Smooth muscle cell (in vitro differentiated cells): Measurements from ENCODE around the gene UBE2D2. TPM values are rescaled to one million over a fixed set of nuclear protein-coding genes. Genes with fewer than 3 reads are reported as not detected.
"Not testable (repeated sequence)": the region's sequence is repeated elsewhere in the genome, so short reads cannot be mapped to it uniquely, and the experiment has no call there.

Source experiments
- DNase-seq: peaks from one replicate; lab custom pipeline; 2025; ENCODE audit not compliant: unreplicated experiment; lab: John Stamatoyannopoulos, UW
- H2AFZ ChIP-seq: fragments of 200-600 bp; sonication (generic); 2 replicates; pipeline ENCODE4 v1.6.0; 2016; ENCODE audit warnings: antibody characterized with exemption, low read depth, mild to moderate bottlenecking
- H3F3A ChIP-seq: fragments of 200-600 bp; sonication (generic); 2 replicates; pipeline ENCODE4 v1.6.0; 2017; ENCODE audit warnings: antibody characterized with exemption, low read depth
- H3K27ac ChIP-seq: fragments of 200-600 bp; sonication (generic); 2 replicates; pipeline ENCODE4 v1.5.1; 2016; ENCODE audit warnings: low read depth, mild to moderate bottlenecking
- H3K27me3 ChIP-seq: fragments of 200-600 bp; sonication (generic); 2 replicates; pipeline ENCODE4 v1.6.1; 2016; ENCODE audit warnings: low read depth, mild to moderate bottlenecking
- H3K36me3 ChIP-seq: fragments of 200-600 bp; sonication (generic); 2 replicates; pipeline ENCODE4 v1.5.1; 2016; ENCODE audit warnings: low read depth
- H3K4me1 ChIP-seq: fragments of 200-600 bp; sonication (generic); 2 replicates; pipeline ENCODE4 v1.5.1; 2016; ENCODE audit warnings: low read depth
- H3K4me2 ChIP-seq: fragments of 200-600 bp; sonication (generic); 2 replicates; pipeline ENCODE4 v1.6.0; 2016; ENCODE audit warnings: mild to moderate bottlenecking
- H3K4me3 ChIP-seq: fragments of 200-600 bp; sonication (generic); 2 replicates; pipeline ENCODE4 v1.5.1; 2016; ENCODE audit warnings: mild to moderate bottlenecking
- H3K79me2 ChIP-seq: fragments of 200-600 bp; sonication (generic); 2 replicates; pipeline ENCODE4 v1.6.0; 2016; ENCODE audit warnings: low read depth, mild to moderate bottlenecking
- H3K9ac ChIP-seq: fragments of 200-600 bp; sonication (generic); 2 replicates; pipeline ENCODE4 v1.6.0; 2016; ENCODE audit warnings: low read depth
- H3K9me3 ChIP-seq: fragments of 200-600 bp; sonication (generic); replicated peaks from 2 replicates; pipeline ENCODE4 v1.5.1; 2016; ENCODE audit warnings: low read depth
- H4K20me1 ChIP-seq: fragments of 200-600 bp; sonication (generic); 2 replicates; pipeline ENCODE4 v1.6.0; 2016; ENCODE audit warnings: low read depth
- CTCF ChIP-seq: fragments of 200-600 bp; sonication (generic); IDR thresholded peaks from 2 replicates; pipeline ENCODE4 v1.5.1; 2017; ENCODE audit warnings: borderline replicate concordance, mild to moderate bottlenecking, antibody characterized with exemption; ENCODE audit not compliant: insufficient read depth, poor library complexity, severe bottlenecking
- WGBS: methylation state at CpG from one replicate; pipeline ENCODE4 v1.1.7; 2016; ENCODE audit warnings: low lambda C conversion rate; 5-methylcytosine and 5-hydroxymethylcytosine counted together
- polyA plus RNA-seq: library from polyadenylated mRNA; unstranded; fragments of >200 nt; fragmentation: Nextera tagmentation; extraction: Ambion mirVana; gene quantifications from 2 replicates; pipeline ENCODE4 v1.2.1, GENCODE V29; 2016
- total RNA-seq: library from RNA; depleted of rRNA; stranded (reverse); fragments of >200 nt; gene quantifications from 2 replicates; pipeline ENCODE4 v1.2.3, GENCODE V29; 2014

The UBE2D2 gene
- total and polyA plus RNA-seq, 2 experiments from 2014 or later = 69.3 to 174 TPM

- whole genome bisulfite sequencing = 7% methylated on average over 24 of the region's 24 CpGs
- no peak for TF ChIP-seq CTCF
- peak; percentile 9 for DNase-seq
- H3F3A ChIP-seq = no peaks in the 10 kb centered on the region
- H3K4me1 ChIP-seq = no peaks in the 10 kb centered on the region
- peak overlapping the region; percentile 81 for H3K4me2 ChIP-seq
- peak overlapping the region; percentile 32 for H3K4me3 ChIP-seq
- H3K9ac ChIP-seq = no peak overlapping the region
- H3K9me3 ChIP-seq = no peaks in the 10 kb centered on the region
- no peaks in the 10 kb centered on the region for H3K27me3 ChIP-seq
- H2AFZ ChIP-seq = peak overlapping the region; percentile 70
- H3K36me3 ChIP-seq = no peaks in the 10 kb centered on the region
- no peaks in the 10 kb centered on the region for H4K20me1 ChIP-seq
- H3K79me2 ChIP-seq = no peaks in the 10 kb centered on the region
- H3K27ac ChIP-seq = no peak overlapping the region
Measured at GRCh38 chr5:139543423-139543991, 17.6 kb upstream of the UBE2D2 start.

GRCh38 chr5:139546593-139546992 lies 14.5 kb upstream of the UBE2D2 start:
- not testable (repeated sequence) for H4K20me1 ChIP-seq, H3K27ac ChIP-seq, H3K4me3 ChIP-seq, H3F3A ChIP-seq, H2AFZ ChIP-seq, H3K36me3 ChIP-seq, H3K9ac ChIP-seq, H3K9me3 ChIP-seq, H3K79me2 ChIP-seq, H3K4me2 ChIP-seq, H3K27me3 ChIP-seq, H3K4me1 ChIP-seq, DNase-seq
- 96% methylated on average over 6 of the region's 6 CpGs for WGBS

- no peak for DNase-seq
- no peaks in the 10 kb centered on the region for H4K20me1 ChIP-seq
Measured at GRCh38 chr5:139549162-139549894, 11.8 kb upstream of the UBE2D2 start.

GRCh38 chr5:139550051-139550872 lies 10.9 kb upstream of the UBE2D2 start:
- not testable (repeated sequence) for H3K79me2 ChIP-seq, H3K4me1 ChIP-seq, H3K27me3 ChIP-seq, H4K20me1 ChIP-seq, H3K9ac ChIP-seq, H3F3A ChIP-seq, DNase-seq, H3K4me3 ChIP-seq, H3K36me3 ChIP-seq, H3K27ac ChIP-seq, H3K9me3 ChIP-seq, H3K4me2 ChIP-seq, H2AFZ ChIP-seq
- WGBS = 62% methylated on average over 12 of the region's 12 CpGs

More at GRCh38 chr5:139549162-139549894, 11.8 kb upstream of the UBE2D2 start:
- Histone ChIP-seq H2AFZ (no peak overlapping the region), H3K27ac (no peak overlapping the region), H3K79me2 (no peaks in the 10 kb centered on the region), H3K4me2 (no peak overlapping the region), H3K9ac (no peak overlapping the region), H3K9me3 (no peaks in the 10 kb centered on the region), H3K27me3 (no peaks in the 10 kb centered on the region), H3K4me3 (no peak overlapping the region), H3K36me3 (no peaks in the 10 kb centered on the region), H3F3A (no peaks in the 10 kb centered on the region), H3K4me1 (no peaks in the 10 kb centered on the region)
- 98% methylated on average over 46 of the region's 49 CpGs for WGBS
- TF ChIP-seq CTCF = no peak
